Measurements from ENCODE around the gene BCL6B. TPM values are rescaled to one million over a fixed set of nuclear protein-coding genes. Genes with fewer than 3 reads are reported as not detected.

Gene BCL6B
- total RNA-seq, 2 experiments from 2014 or later: not detected

GRCh38 chr17:7014995-7015958, 7.6 kb upstream of the BCL6B start:
- peaks cover 24% of the 10 kb centered on the region for H3K4me1 ChIP-seq (ENCODE audit: insufficient read depth, low read length, poor library complexity, severe bottlenecking)
- no peaks in the 10 kb centered on the region for H3K9me3 ChIP-seq (ENCODE audit: low read length)
- TF ChIP-seq EZH2phosphoT487 (IDR thresholded peaks at IDR 0.05; ENCODE audit: borderline replicate concordance, low read depth, low read length) (no peak), CTCF (conservative IDR thresholded peaks at IDR 0.05; ENCODE audit: low read length) (no peak; the same call in 1 of the 2 replicates)
- peak overlapping the region; percentile 90 for H3K27ac ChIP-seq (ENCODE audit: low read depth, low read length, poor library complexity, severe bottlenecking)
- peak overlapping the region; percentile 99 for H3K4me2 ChIP-seq (ENCODE audit: low read length)
- no TSS peak for BruUV-seq (replicated peaks)
- intact Hi-C loops (cut with micrococcal nuclease; ENCODE audit: unreplicated experiment): loop anchor here (2.0 to 5.0 kb wide), 2 partner anchors 20 to 158 kb away; no protein-coding TSS in a partner anchor
- H2AFZ ChIP-seq (ENCODE audit: low read length): peak overlapping the region; percentile 55; the same call in 1 of the 2 replicates
- ChIA-PET POLR2A (interaction anchor here (0.6 kb wide), 1 partner anchor 351 kb away, joined by 5 read pairs; no protein-coding TSS in a partner anchor), CTCF (ENCODE audit: unreplicated experiment) (no interaction called here)
- peaks cover 34% of the 10 kb centered on the region for H3K79me2 ChIP-seq (ENCODE audit: insufficient read depth, low read depth, low read length)
- no peaks in the 10 kb centered on the region for H4K20me1 ChIP-seq (ENCODE audit: insufficient read depth, low read length)
- H3K4me3 ChIP-seq (ENCODE audit: low read depth, low read length, poor library complexity, severe bottlenecking): peak overlapping the region; percentile 82
- DNase-seq (ENCODE audit: low spot score): peak; percentile 33
- no peaks in the 10 kb centered on the region for H3K9me2 ChIP-seq (ENCODE audit: insufficient read depth, low read length)
- H3K36me3 ChIP-seq (ENCODE audit: insufficient read depth, low read length): peaks cover 20% of the 10 kb centered on the region

DNA sequence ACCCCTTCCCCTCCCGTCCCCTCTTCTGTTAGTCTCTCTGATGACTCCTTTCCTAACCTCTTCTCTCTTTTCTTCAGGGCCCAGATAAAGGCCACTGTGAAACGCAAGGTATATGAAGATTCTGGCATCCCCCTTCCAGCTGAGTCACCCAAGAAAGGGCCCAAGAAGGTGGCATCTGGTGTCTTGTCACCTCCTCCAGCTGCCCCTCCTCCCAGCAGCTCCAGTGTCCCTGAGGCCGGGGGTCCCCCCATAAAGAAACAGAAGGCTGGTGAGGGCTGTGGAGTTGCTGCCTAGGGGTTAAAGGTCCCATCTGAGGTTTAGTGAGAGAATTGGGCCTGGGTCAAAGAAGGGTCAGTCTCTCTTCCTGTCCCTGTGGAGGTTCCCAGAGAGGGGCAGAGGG, 6.4 kb upstream of the BCL6B start:
- CTCF ChIA-PET (ENCODE audit: unreplicated experiment): no interaction called here
- intact Hi-C loops (cut with micrococcal nuclease; ENCODE audit: unreplicated experiment): no loop called here
- POLR2A ChIA-PET: no interaction called here
- Histone ChIP-seq H2AFZ (ENCODE audit: low read length) (no peak overlapping the region), H3K4me3 (ENCODE audit: low read depth, low read length, poor library complexity, severe bottlenecking) (no peak overlapping the region), H3K27ac (ENCODE audit: low read depth, low read length, poor library complexity, severe bottlenecking) (no peak overlapping the region), H3K9me2 (ENCODE audit: insufficient read depth, low read length) (no peaks in the 10 kb centered on the region), H3K4me1 (ENCODE audit: insufficient read depth, low read length, poor library complexity, severe bottlenecking) (peaks cover 12% of the 10 kb centered on the region), H3K9me3 (ENCODE audit: low read length) (no peaks in the 10 kb centered on the region), H4K20me1 (ENCODE audit: insufficient read depth, low read length) (no peaks in the 10 kb centered on the region), H3K79me2 (ENCODE audit: insufficient read depth, low read depth, low read length) (peaks cover 23% of the 10 kb centered on the region), H3K36me3 (ENCODE audit: insufficient read depth, low read length) (peaks cover 20% of the 10 kb centered on the region), H3K4me2 (ENCODE audit: low read length) (peak overlapping the region; percentile 99; the same call in 1 of the 2 replicates)
- TF ChIP-seq EZH2phosphoT487 (IDR thresholded peaks at IDR 0.05; ENCODE audit: borderline replicate concordance, low read depth, low read length): no peak
- no TSS peak for BruUV-seq (replicated peaks)
- no peak for DNase-seq (ENCODE audit: low spot score)

GRCh38 chr17:7016886-7017826, 5.7 kb upstream of the BCL6B start:
- no peak overlapping the region for H2AFZ ChIP-seq (ENCODE audit: low read length)
- H3K79me2 ChIP-seq (ENCODE audit: insufficient read depth, low read depth, low read length): peaks cover 16% of the 10 kb centered on the region; the same call in 1 of the 2 replicates
- intact Hi-C loops (cut with micrococcal nuclease; ENCODE audit: unreplicated experiment): no loop called here
- CTCF ChIA-PET (ENCODE audit: unreplicated experiment): no interaction called here
- H3K4me3 ChIP-seq (ENCODE audit: low read depth, low read length, poor library complexity, severe bottlenecking): no peak overlapping the region
- H3K9me2 ChIP-seq (ENCODE audit: insufficient read depth, low read length): no peaks in the 10 kb centered on the region
- H3K36me3 ChIP-seq (ENCODE audit: insufficient read depth, low read length): peaks cover 20% of the 10 kb centered on the region
- TF ChIP-seq EZH2phosphoT487 (IDR thresholded peaks at IDR 0.05; ENCODE audit: borderline replicate concordance, low read depth, low read length) (no peak), CTCF (conservative IDR thresholded peaks at IDR 0.05; ENCODE audit: low read length) (no peak)
- peaks cover 18% of the 10 kb centered on the region for H3K4me1 ChIP-seq (ENCODE audit: insufficient read depth, low read length, poor library complexity, severe bottlenecking)
- POLR2A ChIA-PET: interaction anchor here (1.5 kb wide), 1 partner anchor 18 kb away, joined by 4 read pairs; the partner anchor contains the start of gene SLC16A13
- DNase-seq (ENCODE audit: low spot score): no peak
- H3K4me2 ChIP-seq (ENCODE audit: low read length): no peak overlapping the region
- BruUV-seq (replicated peaks): no TSS peak
- H4K20me1 ChIP-seq (ENCODE audit: insufficient read depth, low read length): no peaks in the 10 kb centered on the region
- no peak overlapping the region for H3K27ac ChIP-seq (ENCODE audit: low read depth, low read length, poor library complexity, severe bottlenecking)
- no peaks in the 10 kb centered on the region for H3K9me3 ChIP-seq (ENCODE audit: low read length)
